Measurements from ENCODE around the gene CRIM1.

- no peak for TF ChIP-seq CTCF (IDR thresholded peaks at IDR 0.05)
- no peak for TF ChIP-seq POLR2A (IDR thresholded peaks at IDR 0.05)
These were observed 65.8 kb downstream of the CRIM1 start for GRCh38 chr2:36421379-36421778.
